NCI-H1092 treated with DMSO at 0.1 percent for 48 hours (cell line): ENCODE data around the gene IL21R.
"Not testable (repeated sequence)": the region's sequence is repeated elsewhere in the genome, so short reads cannot be mapped to it uniquely, and the experiment has no call there.

Experiments
- DNase-seq: peaks from one replicate; lab custom pipeline; 2025; lab: John Stamatoyannopoulos, UW

IL21R gene

DNA sequence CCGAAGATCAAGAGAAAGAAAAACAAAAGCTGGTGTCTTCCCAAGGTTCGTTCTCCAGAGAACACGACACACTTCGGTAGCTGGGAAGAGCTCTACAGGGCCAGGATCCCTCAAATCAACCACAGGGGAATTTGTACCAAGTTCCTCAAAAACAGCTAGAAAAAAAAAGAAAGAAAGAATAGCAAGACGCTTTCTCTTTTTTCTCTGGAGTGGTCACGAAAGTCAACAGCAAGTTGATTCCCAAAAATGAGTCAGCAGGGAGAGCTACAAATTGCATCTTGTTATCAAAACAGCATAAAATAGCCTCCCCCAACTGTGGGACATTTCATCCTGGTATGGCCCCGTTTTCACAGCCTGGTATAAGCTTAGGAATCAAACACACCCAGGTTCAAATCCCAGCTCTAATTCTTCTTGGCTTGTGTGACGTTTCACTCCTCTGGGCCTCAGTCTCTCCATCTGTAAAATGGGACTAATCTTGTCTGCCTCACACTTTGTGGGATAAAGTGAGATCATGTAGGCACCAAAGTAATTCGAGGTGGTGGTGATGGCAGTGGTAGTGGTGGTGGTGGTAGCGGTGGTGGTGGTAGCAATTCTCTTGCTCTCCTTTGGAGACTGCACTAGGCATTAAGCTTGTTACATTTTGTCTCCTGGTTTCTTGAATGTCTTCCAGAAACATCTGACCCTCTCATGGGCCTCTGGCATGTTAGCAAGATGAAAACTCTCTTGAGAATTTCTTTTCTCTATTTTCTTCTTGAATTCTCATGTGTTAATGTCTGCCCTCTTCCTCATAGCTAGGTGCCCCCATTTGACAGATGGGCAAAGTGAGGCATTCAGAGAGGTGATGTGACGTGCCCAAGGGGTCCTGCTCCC lies 988 bp upstream of the IL21R start:
- DNase-seq: no peak

DNA sequence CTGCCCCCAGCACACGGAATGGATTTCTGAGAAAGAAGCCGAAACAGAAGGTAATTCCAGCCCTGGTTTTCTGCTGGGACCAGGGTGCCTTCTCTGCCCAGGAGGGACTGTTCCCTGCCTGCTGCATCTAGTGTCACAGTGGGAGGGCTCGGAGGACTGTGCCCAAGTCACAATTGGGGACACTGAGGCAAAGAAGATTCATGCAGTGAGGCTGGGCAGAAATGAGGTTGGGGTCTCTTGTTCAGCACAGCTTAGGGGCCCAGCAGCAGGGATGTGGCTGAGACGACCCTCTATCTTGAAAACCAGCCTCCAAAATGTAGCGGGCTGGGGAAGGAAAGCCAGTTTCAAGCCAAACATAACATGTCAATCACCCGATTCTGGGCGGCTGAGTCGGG lies 592 bp downstream of the IL21R start:
- DNase-seq: no peak

DNA sequence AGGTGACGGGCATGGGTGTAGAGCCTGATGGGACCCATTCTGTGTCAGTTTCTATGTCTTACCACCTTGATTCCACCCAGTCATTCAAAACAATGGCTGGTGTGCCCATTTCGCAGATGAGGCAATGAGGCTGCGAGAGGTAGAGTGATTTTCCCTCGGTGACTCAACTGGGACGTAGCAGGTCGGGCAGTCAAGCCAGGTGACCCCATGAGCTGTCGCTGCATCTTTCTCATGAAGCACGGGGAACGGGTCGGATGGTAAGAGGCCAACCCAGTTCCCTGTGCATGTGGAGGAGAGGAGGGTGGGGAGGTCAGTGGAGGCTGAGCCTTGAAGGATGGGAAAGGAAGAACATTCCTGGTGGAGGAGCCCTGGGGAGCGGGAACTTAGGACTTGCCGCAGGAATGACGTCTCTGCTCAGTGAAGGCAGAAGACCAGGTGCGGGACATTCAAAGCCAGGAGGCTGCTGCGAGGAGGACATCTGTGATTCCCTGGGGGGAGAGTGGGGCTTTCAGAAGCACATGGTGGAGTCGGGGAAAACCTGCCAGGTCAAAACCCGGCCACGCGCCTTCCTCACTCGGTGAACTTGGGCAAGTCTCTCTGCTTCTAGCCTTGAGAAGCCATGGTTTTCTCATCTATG lies 1.1 kb downstream of the IL21R start:
- no peak for DNase-seq

DNA sequence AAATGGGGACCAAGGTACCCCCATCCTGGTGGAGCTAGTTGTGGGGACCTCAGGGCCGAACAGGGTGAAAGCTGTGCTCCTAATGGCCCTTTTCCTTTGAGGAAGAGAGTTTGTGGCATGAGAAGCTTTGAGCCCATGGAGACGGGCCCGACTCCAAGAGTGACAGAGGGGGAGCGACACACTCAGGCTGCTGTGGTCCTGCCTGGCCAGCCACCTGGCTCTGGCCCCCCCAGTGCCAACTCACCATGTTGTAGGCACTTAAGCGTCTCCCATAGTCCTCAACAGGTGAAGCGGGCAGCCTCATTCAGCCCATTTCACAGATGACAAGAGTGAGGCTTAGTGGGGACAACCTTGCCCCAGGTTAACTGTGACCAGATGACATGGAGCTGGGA lies 1.6 kb downstream of the IL21R start:
- no peak for DNase-seq

DNA sequence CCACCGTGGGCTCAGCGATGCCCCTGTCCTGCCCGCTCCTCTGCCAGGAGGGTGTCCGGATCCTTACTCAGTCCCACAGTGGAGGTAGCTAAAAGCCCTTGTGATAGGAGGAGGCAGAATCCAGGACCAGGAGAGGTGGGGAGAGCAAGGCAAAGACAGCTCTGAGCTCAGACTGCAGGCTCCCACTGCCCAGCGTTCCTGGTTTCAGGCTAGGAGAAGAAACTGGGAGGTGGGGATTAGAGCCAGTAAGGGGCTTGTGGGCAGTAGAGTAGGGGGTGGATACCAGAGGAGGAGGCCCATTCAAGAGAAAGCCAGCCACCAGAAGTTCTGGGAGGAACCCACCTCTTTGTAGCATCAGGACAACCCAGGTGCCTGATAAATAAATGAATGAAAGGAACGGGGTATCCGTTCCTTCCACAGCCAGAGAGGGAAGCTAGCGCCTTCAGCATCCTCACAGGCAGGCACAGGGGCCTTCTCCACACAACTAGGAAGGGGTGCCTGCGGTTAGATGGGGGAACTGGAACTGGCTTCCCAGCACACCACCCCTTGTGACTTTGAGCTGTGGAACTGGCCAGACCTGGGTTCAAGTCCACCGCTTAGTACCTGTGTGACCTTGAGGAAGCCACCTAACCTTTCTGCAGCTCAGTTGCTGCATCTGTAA lies 2.3 kb downstream of the IL21R start:
- no peak for DNase-seq

DNA sequence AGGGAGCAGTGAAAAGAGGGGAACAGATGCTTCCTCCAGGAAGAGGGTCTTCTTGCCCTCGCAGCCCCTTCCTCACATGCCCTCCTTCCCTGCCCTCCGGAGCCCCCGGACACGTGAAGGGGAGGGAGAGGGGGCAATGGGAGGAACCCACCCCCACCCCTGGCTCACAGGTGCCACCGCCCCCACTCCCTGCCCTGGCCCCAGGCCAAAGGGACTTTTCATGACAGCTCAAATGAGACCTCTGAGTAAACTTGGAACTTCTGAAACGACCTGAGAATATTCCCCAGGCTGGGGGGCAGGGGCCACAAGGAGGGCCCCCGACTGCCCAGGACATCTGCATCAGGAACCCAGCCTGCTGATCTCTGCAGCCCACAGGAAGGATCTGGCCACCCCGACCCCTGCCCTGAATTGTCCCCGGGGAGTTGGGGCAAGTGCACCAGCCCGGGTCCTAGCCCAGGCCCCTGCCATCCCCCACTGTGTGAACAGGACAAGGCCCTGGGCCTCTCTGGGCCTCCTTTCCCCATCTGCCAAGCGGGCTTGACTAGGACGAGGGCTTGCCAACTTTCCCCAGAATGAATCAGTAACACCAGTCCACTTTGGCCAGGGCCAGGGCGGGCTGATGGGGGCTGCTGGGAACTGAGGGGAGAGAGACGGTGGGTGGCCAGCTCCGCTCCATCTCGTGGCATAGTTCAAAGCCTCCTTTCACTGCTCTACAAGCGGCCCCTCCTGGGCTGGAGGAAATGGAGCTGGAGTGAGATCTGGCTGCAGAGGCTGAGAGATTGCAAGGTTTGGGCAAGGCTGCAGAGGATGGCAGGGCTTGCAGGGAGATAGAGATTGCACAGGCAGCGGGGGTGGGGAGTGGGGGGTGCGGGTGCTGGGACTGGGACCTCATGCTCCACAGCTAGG lies 3.8 kb downstream of the IL21R start:
- no peak for DNase-seq

DNA sequence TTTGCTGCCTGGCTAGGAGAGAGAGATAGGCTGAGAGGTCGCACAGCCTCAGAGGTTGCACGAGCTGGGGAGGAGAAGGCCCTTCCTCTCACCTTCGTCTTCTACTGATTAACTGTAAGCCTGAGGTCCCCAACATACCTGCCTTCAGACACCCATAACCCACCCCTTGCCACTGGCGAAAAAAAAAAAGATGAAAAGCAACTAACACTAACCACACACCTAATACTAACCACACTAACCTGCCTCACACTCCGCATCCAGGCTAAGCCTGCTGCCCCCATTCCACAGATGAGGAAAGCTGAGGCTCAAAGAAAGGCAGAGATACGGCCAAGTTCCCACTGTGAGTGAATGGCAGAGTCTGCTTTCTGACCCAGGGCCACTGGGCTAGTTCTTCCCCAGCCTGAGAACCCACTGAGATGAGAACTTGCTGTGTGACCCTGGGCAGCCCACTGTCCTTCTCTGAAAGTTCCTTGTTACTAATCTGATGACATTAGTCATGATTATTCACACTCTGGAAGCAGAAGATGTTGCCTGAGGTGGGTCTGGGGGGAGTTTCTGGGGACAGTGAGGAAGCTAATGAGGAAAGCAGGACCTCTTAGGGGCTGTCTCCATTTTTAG lies 4.6 kb downstream of the IL21R start:
- DNase-seq: no peak

DNA sequence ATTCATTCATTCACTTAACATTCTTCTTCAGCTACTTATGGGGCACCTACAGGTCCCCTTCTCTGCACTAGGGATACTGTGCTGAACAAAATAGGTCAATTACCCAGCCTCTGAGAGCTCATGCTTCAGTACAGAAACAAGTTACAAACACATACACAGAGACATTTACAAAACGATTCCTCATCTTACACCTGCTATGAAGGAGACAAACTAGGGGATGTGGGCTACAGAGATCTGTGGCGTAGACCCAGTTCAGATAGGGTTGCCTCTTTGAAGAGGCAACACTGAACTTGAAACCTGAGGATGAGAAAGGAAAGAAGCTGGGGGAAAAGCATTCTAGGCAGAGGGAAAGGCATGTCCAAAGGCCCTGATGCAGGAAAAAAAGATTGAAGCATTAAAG lies 5.2 kb downstream of the IL21R start:
- no peak for DNase-seq

DNA sequence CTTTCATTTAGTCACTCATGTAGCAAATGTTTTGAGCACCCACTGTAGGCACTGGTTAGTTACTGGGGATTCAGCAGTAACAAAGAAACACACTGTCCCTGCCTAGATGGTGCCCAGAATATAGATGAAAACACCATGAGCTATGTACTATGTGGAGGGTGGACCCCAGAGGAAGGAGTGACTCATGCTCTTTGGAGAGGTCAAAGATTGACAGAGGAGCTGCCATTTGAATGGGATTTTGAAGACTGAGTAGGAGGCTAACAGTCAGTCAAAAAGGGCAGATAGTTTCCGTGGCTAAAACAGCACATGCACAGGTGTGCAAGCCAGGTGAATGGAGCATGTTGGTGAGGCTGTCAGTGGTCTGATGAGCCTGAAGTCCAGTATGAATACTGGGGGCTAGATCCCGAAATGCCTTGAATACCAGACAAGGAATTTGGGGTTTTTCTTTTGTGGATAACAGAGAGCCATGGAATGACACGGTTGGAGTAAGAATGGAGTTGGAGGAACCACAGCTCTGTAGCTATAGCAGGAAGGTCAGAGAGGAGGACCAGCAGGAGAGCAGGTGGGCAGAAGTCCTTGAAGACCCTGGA lies 6.1 kb downstream of the IL21R start:
- DNase-seq: no peak

DNA sequence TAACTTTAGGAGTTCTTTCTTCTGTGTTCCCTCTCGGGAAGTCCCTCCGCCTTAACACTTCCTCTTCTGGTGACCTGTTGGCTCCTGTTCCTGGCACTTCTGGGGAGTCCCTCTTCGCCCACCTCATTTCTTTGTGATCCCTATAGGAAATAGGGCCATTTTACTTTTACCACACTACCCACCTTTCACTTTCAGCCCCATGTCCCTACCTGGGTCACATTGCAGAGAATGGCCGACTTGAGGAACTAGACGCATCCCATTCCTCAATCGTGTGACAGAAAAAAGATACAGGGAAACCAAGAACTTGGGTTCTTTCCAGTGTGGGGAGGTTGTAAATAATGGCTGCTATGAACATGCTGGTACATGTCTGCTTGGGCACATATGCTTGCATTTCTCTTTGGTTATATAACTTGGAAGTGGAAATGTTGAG lies 6.6 kb downstream of the IL21R start:
- no peak for DNase-seq

DNA sequence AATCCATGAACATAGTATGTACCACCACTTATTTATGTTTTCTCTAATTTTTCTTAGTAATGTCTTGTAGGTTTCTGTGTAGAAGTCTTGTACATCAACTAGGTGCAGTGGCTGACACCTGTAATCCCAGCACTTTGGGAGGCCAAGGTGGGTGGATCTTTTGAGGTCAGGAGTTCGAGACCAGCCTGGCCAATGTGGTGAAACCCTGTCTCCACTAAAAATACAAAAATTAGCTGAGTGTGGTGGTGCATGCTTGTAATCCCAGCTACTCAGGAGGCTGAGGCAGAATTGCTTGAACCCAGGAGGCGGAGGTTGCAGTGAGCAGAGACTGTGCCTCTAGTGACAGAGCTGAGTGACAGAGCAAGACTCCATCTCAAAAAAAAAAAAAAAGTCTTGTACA lies 8.0 kb downstream of the IL21R start:
- not testable (repeated sequence) for DNase-seq

DNA sequence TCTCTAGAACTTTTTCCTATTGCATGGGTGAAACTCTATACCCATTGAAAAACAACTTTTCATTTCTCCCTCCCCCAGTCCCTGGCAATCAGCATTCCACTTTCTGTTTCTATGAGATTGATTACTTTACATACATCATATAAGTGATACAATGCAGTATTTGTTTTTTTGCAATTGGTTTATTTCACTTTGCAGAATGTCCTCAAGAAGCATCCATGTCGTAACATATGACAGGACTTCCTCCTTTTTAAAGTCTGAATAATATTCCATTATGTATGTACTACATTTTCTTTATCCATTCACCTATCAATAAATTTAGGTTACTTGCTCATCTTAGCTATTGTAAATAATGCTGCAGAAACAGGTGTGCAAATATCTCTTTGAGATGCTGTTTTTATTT lies 8.8 kb downstream of the IL21R start:
- DNase-seq: no peak

DNA sequence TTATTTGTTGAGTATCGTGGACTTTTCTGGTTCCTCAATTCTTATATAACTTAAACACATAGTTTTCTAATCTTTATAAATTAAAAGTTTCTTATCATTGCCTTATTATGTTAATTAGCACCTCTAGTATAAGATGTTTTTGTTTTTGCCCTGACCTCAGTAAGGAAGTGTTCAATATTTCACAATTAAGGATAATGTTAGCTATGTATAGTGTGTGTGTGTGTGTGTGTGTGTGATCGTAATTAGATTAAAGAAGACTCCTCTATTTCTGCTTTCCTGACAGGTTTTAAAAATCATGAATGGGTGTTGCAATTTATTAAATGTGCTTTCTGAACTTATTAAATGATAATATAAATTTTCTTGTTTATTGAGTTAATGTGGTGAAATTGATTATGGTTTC lies 12.0 kb downstream of the IL21R start:
- DNase-seq: no peak

DNA sequence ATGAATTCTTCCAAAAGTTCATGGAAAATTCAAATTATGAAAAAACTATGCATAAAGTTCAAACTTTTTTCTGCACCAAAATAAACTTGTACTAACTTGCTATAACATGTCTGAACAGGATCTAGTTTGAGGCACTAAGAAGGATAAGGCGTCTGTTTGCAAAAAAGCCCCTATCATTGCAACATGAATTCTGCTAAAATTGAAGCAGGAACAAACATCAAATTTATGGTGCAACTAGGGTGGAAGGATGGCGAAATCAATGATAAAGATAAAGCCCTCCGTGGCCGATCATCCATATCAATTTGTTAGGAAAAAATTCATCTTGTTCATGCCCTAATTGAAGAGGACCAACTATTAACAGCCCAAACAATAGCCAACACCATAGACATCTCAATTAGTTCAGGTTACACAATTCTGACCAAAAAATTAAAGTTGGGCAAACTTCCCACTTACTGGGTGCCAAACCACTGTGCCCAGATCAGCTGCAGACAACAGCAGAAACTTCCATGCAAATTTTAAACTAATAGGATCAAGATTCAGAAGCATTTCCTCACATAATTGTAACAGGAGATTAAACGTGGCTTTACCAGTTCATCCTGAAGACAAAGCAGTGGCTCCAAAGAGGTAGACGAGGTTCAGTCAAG lies 12.9 kb downstream of the IL21R start:
- DNase-seq: no peak

DNA sequence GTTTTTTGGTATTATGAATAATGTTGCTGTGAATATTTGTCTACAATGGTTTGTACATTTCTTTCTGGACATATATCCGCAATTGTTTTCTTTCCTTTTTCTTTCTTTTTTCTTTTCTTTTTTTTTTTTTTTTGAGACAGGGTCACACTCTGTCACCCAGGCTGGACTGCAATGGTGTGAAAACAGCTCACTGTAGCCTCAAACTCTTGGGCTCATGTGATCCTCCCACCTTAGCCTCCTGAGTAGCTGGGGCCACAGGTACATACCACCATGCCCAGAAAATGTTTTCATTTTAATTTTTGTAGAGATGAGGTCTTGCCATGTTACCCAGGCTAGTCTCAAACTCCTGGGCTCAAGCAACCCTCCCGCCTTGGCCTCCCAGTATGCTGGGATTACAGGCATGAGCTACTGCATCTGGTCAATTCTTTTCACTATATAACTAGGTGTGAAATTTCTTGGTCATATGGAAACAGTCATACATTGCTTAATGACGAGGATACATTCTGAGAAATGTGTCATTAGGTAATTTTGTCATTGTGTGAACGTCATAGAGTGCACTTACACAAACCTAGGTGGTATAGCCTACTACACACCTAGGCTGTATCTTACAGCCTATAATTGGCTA lies 15.2 kb downstream of the IL21R start:
- DNase-seq: no peak

DNA sequence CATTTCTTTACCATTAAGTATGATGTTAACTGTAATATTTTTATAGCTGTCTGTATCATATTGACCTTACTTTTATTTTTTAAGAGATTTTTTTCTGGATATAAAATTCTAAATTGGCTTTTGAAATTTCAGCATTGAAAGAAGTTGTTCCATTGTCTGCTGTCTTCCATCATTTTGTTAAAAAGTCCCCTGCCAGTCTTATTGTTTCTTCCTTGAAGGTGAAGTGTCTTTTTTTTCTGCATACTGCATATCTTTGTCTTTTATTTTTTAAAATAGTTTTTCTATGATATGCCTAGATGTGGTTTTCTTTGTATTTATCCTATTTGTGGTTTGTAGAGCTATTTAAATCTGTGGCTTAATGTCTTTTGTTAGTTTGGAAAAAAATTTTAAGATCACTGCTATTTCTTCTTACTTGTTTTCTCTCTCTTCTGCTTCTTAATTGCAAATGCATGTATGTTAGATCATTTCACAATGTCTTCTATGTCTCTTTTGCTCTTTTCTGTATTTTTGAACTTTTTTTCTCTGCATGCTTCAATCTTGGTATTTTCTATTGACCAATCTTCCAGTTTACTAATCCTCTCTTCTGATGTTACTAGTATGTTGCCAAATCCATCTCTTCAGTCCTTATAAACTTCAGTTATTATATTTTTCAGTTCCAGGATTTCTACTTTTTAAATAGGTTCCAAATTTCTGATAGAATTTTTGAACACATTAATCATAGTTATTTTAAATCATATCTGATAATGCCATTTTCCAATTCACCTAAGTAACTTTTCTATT lies 20.2 kb downstream of the IL21R start:
- no peak for DNase-seq

DNA sequence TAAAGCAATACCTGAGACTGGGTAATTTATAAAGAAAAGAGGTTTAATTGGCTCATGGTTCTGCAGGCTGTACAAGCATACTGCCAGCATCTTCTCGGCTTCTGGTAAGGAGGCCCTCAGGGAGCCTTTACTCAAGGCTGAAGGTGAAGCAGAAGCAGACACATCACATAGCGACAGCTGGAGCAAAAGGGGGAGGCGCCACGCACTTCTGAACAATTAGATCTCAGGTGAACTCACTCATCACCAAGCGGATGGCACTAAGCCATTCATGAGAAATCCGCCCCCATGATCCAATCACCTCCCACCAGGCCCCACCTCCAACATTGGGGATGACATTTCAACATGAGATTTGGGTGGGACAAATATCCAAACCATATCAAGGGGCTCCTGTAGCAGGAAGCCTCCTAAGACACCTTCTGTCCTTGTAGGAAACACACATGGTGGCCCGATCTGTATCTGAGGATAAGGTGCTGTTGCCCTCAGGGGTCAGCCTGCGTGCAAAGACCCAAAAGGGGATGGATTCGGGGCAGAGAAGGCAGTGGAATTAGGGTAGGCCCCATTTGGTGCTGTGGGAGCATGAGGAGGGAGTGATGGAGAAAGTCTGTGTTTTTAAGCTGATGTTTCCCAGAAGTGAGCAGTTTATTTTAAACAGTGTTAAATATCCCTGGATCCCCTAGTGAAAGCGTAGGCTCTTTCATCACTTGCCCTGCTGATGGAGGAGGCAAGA lies 23.0 kb downstream of the IL21R start:
- DNase-seq: no peak

DNA sequence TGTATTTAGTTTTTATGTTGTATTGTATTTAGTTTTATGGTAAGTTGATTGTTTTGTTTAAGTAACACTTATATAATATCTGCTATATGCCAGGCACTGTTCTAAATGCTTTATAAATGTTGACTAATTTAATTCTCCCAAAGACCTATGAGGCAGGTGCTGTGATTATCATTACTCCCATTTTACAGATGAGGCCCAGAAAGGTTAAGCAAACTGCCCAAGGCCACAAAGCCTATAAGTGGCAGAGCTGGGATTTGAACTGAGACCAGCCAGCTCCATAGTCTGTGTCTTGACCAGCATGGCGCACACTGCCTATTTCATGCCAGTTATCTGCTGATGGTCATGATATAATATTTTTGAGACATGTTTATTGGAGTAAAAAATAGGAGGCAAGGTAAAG lies 24.0 kb downstream of the IL21R start:
- no peak for DNase-seq
